Ascending aorta (tissue), 2 donors: ENCODE results near the gene ACTR2. TPM values are rescaled to one million over a fixed set of nuclear protein-coding genes. Genes with fewer than 3 reads are reported as not detected.

Experiments used
- DNase-seq, 2 donors: peaks; one replicate each; pipeline ENCODE4 v3.0.0-alpha.2; 2019; ENCODE audit warnings: low spot score in 2 of 2
- H3K27ac ChIP-seq, 2 donors: fragments of 200-600 bp; sonication (generic); one replicate each; pipeline ENCODE4 v1.5.1; 2016 to 2017; ENCODE audit warnings: mild to moderate bottlenecking in 1 of 2
- H3K27me3 ChIP-seq: fragments of 200-600 bp; sonication (generic); one replicate; pipeline ENCODE4 v1.5.1; 2017
- H3K36me3 ChIP-seq, 2 donors: fragments of 200-600 bp; sonication (generic); one replicate each; pipeline ENCODE4 v1.5.1; 2016
- H3K4me1 ChIP-seq, 2 donors: fragments of 200-600 bp; sonication (generic); one replicate each; pipeline ENCODE4 v1.5.1; 2016 to 2017; ENCODE audit warnings: mild to moderate bottlenecking in 1 of 2
- H3K4me3 ChIP-seq, 2 donors: fragments of 200-600 bp; sonication (generic); one replicate each; pipeline ENCODE4 v1.5.1; 2016 to 2017; ENCODE audit warnings: mild to moderate bottlenecking in 1 of 2
- H3K9me3 ChIP-seq, 2 donors: fragments of 200-600 bp; sonication (generic); one replicate each; pipeline ENCODE4 v1.5.1; 2016
- CTCF ChIP-seq, 3 experiments: fragments of 200-600 bp in 2 of 3; fragments of 450-650 bp in 1 of 3; sonication (generic) in 2 of 3; IDR thresholded peaks; one replicate each; pipeline ENCODE4 v1.5.1; 2016 to 2019; ENCODE audit warnings: antibody characterized with exemption in 3 of 3, mild to moderate bottlenecking in 1 of 3, moderate library complexity in 1 of 3
- intact Hi-C: fragments of 100-400 bp; cut with DNase I; formaldehyde crosslinking; loops from one replicate; pipeline ENCODE4 v1.15.1; 2023
- total RNA-seq: library from RNA; depleted of rRNA; stranded (reverse); fragments of >200 nt; gene quantifications from one replicate; pipeline ENCODE4 v1.1.0, GENCODE V29; 2016

ACTR2 gene
- total RNA-seq, 1 donor from 2014 or later = 78.0 TPM

DNA sequence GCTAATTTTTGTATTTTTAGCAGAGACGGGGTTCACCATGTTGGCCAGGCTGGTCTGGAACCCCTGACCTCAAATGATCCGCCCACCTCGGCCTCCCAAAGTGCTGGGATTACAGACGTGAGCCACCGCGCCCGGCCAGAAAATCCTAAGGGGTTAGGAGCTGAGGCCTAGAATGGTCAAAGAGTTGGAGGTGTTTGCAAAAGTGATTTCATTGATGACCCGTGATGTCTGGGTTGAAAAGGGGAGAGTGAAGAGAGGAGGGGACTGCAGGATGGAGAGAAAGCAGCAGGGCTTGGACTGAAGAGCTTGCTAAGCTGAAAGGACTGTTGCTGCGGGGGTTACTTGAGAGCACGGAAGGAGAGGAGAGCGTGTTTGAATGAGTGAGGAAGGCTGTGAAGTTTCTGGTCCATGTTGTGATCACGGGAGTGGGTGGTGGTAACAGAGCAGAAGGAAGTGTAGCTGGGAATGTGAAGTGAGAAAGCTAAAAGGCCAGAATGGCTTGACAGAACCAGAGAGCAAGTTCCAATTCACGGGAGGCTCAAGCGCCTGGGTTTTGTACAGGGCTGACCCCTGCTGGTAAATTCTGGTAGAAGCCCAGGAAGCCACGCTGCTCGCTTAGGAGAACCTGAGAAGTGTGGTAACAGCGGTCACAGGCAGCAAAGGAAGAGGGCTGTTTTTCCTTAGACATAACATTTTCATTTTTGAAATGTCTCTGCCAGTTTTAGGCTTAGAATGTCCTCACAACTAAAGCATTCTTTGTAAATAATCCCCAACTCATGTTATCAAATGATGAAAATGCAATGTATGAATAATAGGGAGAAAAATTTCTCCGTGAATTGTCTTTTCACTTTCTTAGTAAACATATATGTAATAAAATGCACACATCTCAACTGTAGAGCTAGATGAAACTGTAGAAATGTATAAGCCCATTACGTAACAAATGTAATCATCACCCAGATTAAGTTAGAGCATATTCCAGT lies 40.5 kb upstream of the ACTR2 start:
- DNase-seq = peak; percentile 38 to 87
- no peak overlapping the region for H3K27ac ChIP-seq
- intact Hi-C loops = loop anchor here (2.0 to 5.0 kb wide), 2 partner anchors 122 to 270 kb away; no protein-coding TSS in a partner anchor

DNA sequence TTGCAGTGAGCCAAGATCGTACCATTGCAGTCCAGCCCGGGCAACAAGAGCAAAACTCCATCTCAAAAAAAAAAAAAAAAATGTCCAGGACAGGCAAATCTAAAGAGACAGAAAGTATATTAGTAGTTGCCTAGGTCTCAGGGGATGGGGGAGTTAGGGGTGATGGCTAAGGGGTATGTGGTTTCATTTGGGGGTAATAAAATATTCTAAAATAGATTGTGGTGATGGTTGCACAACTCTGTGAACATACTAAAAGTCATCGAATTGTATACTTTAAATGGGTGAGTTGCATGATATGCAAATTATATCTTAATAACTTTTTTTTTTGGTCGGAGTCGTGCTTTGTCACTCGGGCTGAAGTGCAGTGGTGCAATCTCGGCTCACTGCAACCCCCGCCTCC lies 34.2 kb upstream of the ACTR2 start:
- no peak for TF ChIP-seq CTCF (IDR thresholded peaks at IDR 0.05)
- Histone ChIP-seq H3K4me3 (no peak overlapping the region), H3K4me1 (no peaks in the 10 kb centered on the region), H3K27me3 (no peaks in the 10 kb centered on the region), H3K27ac (no peak overlapping the region), H3K36me3 (no peaks in the 10 kb centered on the region), H3K9me3 (no peaks in the 10 kb centered on the region)
- intact Hi-C loops = no loop called here
- no peak for DNase-seq

More for the DNA sequence above, 40.5 kb upstream of the ACTR2 start:
- no peaks in the 10 kb centered on the region for H3K27me3 ChIP-seq
- no peaks in the 10 kb centered on the region for H3K36me3 ChIP-seq
- no peak overlapping the region for H3K4me3 ChIP-seq
- peak; percentile 67 to 87 (median 80) for TF ChIP-seq CTCF (IDR thresholded peaks at IDR 0.05)
- H3K4me1 ChIP-seq = peaks cover 0 to 3% of the 10 kb centered on the region in 2 donors
- H3K9me3 ChIP-seq = no peaks in the 10 kb centered on the region

DNA sequence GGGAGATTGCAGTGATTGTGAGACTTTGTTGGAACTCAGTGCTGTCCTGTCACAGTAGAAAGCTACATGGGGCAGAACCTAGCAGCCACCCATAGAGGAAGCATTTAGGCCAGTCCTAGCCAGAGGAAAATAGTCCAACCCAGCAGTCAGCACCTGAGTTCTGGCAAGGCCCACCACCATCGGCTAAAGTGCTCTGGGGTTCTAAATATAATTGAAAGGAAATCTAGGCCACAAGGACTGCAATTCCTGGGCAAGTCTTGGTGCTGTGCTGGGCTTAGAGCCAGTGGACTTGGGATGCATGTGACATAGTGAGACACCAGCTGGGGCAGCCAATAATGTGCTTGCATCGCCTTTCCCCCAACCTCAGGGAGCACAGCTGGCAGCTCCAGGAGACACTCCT lies 28.9 kb upstream of the ACTR2 start:
- Histone ChIP-seq H3K27ac (no peak overlapping the region), H3K9me3 (no peaks in the 10 kb centered on the region), H3K36me3 (no peaks in the 10 kb centered on the region), H3K4me1 (no peaks in the 10 kb centered on the region), H3K27me3 (no peaks in the 10 kb centered on the region), H3K4me3 (no peak overlapping the region)
- TF ChIP-seq CTCF (IDR thresholded peaks at IDR 0.05) = no peak
- intact Hi-C loops = no loop called here
- DNase-seq = no peak

DNA sequence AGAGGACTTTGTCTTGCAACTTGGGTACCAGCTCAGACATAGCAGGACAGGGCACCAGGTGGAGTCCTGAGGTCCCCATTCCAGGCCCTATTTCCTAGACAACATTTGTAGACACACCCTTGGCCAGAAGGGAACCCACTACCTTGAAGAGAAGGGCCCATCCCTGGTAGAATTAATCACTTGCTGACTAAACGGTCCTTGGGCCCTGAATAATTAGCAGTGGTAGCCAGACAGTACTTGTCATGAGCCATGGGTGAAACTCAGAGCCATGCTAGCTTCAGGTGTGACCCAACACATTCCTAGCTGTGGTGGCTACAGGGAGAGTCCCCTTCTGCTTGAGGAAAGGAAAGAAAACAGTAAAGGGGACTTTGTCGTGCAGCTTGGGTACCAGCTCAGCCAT lies 28.5 kb upstream of the ACTR2 start:
- intact Hi-C loops = no loop called here
- no peaks in the 10 kb centered on the region for H3K36me3 ChIP-seq
- H3K4me1 ChIP-seq = no peaks in the 10 kb centered on the region
- TF ChIP-seq CTCF (IDR thresholded peaks at IDR 0.05) = no peak
- H3K27me3 ChIP-seq = no peaks in the 10 kb centered on the region
- DNase-seq = no peak
- H3K9me3 ChIP-seq = no peaks in the 10 kb centered on the region
- peak overlapping the region in 1 of 2 donors; percentile 47 for H3K27ac ChIP-seq
- H3K4me3 ChIP-seq = no peak overlapping the region

- Histone ChIP-seq H3K9me3 (no peaks in the 10 kb centered on the region), H3K36me3 (no peaks in the 10 kb centered on the region), H3K27me3 (no peaks in the 10 kb centered on the region), H3K4me3 (no peak overlapping the region), H3K27ac (peak overlapping the region in 1 of 2 donors; percentile 47), H3K4me1 (no peaks in the 10 kb centered on the region)
- intact Hi-C loops = no loop called here
- no peak for DNase-seq
- TF ChIP-seq CTCF (IDR thresholded peaks at IDR 0.05) = no peak
Measured at GRCh38 chr2:65199891-65200290, 27.7 kb upstream of the ACTR2 start.
